Measurements from ENCODE around the gene ITGAL.
"Not testable (repeated sequence)": the region's sequence is repeated elsewhere in the genome, so short reads cannot be mapped to it uniquely, and the experiment has no call there.

Gene ITGAL

GRCh38 chr16:30472328-30472942 lies at the start of gene ITGAL:
Gene ITGAL (plus strand): TSS chr16:30472742. CDS start chr16:30472838, 96 bp downstream.
- DNase-seq (ENCODE audit: low read depth): no peak
- no peak within 1 kb of the TSS for H3K4me3 ChIP-seq (ENCODE audit: low read depth, low read length)

GRCh38 chr16:30428055-30428454 lies 44.5 kb upstream of the ITGAL start:
- DNase-seq (ENCODE audit: low read depth): no peak
- no peak overlapping the region for H3K4me3 ChIP-seq (ENCODE audit: low read depth, low read length)

DNA sequence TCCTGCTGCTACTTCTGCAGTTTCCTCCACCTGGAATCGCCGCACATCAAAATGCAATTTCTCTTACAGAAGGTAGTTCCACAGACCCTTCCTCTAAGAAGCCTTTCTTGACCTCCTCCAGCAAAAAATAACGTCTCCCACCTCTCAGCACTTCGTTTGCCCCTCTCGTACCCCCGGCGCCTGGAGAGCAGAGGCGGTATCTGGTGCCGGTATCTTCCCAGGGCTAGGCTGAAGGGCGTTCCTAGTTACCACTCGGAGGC lies 43.2 kb upstream of the ITGAL start:
- H3K4me3 ChIP-seq (ENCODE audit: low read depth, low read length): peak overlapping the region; percentile 71
- no peak for DNase-seq (ENCODE audit: low read depth)

DNA sequence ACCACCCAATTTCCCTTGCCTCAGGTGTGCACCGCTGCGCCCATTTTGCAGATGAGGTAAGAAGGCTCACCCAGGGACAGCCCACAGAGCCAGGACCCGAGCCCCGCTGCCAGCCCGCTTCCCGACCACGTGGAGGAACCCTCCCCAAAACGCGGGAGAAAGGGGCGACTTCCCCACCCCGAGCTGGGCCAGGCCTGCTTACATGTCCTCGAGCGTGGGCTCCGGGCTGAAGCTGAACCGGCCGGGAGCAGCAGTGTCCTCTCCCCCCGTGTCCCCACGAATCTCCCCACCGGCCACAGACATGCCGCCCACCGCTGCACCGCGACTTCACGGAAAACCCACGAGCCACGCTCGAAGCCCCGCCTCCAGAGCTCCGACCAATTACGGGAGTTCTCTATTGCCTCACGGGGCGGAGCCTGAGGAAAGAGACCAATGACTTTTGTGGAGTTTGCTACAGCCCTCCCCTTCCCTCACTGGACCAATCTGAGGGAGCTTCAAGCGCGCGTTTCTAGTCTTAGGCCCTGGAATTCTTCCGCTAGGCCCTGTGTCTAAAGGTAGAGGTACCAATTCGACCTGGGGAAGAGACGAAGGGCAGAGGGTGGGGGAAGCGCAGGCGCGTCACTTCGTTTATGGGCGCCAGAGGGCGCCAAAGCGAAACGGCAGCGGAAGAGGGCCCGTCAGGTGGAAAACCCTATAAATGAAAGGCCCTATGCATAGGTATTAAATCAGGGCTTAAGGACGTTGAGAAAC lies 42.7 kb upstream of the ITGAL start, which contains the start of gene DCTPP1:
DCTPP1 (minus strand) TSS at position 353 of the 750 bp plus-strand sequence; CDS start at position 303, 50 bp downstream.
- peak within 1 kb of the TSS; percentile 71 for H3K4me3 ChIP-seq (ENCODE audit: low read depth, low read length)
- DNase-seq (ENCODE audit: low read depth): peak; percentile 94

- DNase-seq (ENCODE audit: low read depth): no peak
- peak overlapping the region; percentile 71 for H3K4me3 ChIP-seq (ENCODE audit: low read depth, low read length)
These were observed 42.0 kb upstream of the ITGAL start for GRCh38 chr16:30430428-30430970.

DNA sequence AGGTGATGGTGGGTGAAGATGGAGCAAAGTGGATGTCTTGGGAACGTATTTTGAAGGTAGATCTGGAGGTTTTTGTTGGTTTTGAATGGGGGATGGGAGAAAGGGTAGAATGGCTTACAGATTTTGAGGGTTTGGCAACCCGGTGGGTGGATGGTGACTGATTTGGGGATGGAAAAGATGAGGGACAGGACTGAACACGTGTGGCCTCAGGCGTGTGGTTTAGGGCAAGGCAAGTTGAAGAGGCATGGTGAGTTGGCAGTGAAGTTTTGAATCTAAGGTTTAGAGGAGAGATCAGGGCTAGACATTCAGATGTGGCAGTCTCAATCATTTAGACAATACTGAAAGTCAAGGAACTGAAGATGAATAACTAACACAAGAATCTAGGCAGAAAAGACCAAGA lies 37.7 kb upstream of the ITGAL start:
- H3K4me3 ChIP-seq (ENCODE audit: low read depth, low read length): no peak overlapping the region
- DNase-seq (ENCODE audit: low read depth): no peak

DNA sequence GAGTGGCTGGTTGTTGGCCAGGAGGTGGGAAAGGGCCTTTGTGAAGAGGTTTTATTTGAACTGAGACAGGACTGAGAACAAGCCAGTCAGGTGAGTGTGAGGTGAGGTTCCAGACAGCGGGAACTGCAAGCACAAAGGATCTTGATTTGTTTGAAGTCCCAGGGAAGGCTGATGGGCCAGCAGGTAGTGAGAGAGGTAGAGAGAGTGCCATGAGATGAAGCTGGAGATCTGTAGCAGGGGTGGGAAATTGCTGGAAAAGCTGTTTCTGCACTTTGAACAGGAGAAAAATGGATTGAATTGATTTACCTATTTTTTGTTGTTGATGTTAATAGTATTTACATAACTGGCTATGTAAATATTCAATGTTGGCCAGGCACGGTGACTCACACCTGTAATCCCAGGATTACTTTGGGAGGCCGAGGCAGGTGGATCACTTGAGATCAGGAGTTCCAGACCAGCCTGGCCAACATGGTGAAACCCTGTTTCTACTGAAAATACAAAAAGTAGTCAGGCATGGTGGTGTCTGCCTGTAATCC lies 35.0 kb upstream of the ITGAL start:
- DNase-seq (ENCODE audit: low read depth): no peak

GRCh38 chr16:30438835-30439234 lies 33.7 kb upstream of the ITGAL start:
- no peak for DNase-seq (ENCODE audit: low read depth)
- H3K4me3 ChIP-seq (ENCODE audit: low read depth, low read length): no peak overlapping the region

More for the DNA sequence above, 35.0 kb upstream of the ITGAL start:
- H3K4me3 ChIP-seq (ENCODE audit: low read depth, low read length): no peak overlapping the region

DNA sequence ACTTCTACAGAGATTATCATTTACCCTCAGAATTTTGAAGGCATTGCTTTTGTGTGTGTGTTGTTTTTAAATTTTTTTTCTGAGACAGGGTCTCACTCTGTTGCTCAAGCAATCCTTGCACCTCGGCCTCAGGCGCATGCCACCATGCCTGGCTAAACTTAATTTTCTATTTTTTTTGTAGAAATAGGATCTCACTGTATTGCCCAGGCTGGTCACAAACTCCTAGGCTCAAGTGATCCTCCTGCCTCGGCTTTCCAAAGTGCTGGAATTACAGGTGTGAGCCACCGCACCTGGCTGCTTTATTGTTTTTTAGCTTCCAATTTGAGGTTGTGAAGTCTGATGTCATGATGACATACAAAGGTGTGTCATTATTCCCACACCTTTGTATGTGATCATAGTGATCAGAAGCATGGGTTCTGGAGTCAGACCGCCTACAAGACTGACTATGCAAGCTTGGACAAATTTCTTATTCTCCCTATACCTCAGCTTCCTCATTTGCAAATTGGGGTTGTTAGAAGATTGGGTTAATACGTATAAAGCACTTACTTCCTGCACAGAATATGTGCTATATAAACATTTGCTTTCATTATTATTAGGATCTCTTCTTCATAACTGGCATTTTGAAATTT lies 32.7 kb upstream of the ITGAL start:
- DNase-seq (ENCODE audit: low read depth): no peak
- no peak overlapping the region for H3K4me3 ChIP-seq (ENCODE audit: low read depth, low read length)

DNA sequence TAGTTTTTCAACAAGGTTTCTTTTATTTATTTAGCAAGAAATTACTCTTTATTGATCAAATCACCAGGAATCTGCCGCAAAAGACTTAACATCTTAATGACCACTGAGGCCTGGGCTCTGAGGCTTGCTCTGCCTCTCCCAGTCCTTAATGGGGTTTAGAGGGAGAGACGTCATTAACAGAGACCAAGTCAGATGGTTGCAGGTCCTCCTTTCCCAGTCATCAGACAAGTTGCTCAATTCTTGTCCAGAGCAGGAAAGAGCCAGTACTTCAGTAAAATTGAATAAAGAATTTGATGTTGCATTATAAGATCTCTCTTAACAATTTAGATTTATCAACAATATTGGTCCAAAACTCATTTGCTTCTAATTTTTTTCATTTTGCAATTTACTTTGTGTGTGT lies 28.9 kb upstream of the ITGAL start:
- DNase-seq (ENCODE audit: low read depth): no peak
- no peak overlapping the region for H3K4me3 ChIP-seq (ENCODE audit: low read depth, low read length)

DNA sequence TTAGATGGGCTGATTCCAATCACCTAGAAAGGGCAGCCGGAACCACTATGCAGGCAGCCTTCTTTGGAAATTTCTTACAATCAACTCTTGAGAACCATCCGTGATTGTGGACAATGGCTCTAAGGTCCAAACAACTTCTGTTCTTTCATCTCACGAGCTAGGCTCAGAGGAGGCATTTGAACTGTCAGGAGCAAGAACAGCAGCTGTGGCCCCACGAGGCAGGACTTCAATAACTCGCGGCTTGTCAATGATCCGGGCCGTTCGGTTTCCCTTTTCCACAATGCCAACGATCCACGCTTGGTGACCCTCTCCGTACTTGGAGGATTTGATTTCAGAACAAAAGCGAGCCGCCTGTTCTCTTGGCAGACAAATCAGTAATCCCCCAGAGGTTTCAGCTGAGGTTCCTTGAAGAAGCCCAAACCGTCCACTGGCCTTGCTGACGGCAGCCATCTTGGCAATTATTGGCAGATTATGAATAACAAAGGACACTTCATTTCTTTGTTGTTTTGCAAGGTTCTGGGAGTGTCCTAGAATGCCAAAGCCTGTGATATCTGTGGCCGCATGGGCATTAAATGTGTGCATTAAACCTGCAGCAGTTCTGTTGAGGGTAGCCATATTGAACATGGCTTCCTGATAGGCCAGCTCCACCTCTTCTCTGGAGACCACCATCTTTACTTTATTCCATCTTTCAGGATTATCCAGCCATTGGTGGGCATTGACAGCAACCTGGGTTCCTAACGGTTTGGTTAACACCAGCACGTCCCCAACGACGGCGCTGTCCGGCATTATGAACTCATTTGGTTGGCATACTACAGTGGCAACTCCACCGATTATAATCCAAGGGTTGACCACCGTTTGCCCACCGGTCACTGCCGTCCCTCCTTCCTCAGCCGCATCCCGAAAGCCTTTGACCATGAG lies 28.1 kb upstream of the ITGAL start:
- peak overlapping the region; percentile 89 for H3K4me3 ChIP-seq (ENCODE audit: low read depth, low read length)
- no peak for DNase-seq (ENCODE audit: low read depth)

DNA sequence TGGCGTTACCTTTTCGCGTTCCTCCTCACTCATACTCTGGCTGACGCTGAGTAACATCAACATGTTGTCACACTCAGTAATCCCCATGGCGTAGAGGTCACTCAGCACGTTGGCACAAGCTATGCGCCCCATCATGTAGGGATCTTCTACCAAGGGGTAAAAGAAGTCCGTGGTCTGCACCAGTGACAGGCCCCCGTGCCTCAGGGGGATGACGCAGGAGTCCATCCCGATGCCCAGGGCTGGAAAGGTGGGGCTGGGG lies 27.5 kb upstream of the ITGAL start:
- H3K4me3 ChIP-seq (ENCODE audit: low read depth, low read length): peak overlapping the region; percentile 89
- DNase-seq (ENCODE audit: low read depth): no peak

GRCh38 chr16:30445408-30446202 lies 26.9 kb upstream of the ITGAL start, which contains the start of gene SEPHS2:
Gene SEPHS2 (minus strand): TSS chr16:30445874. CDS start chr16:30445727, 147 bp downstream.
- H3K4me3 ChIP-seq (ENCODE audit: low read depth, low read length): peak within 1 kb of the TSS; percentile 89
- DNase-seq (ENCODE audit: low read depth): peak; percentile 93

- H3K4me3 ChIP-seq (ENCODE audit: low read depth, low read length): peak overlapping the region; percentile 89
- DNase-seq (ENCODE audit: low read depth): no peak
These were observed 26.3 kb upstream of the ITGAL start for GRCh38 chr16:30446203-30446595.

GRCh38 chr16:30447512-30448226 lies 24.9 kb upstream of the ITGAL start:
- no peak overlapping the region for H3K4me3 ChIP-seq (ENCODE audit: low read depth, low read length)
- DNase-seq (ENCODE audit: low read depth): no peak

DNA sequence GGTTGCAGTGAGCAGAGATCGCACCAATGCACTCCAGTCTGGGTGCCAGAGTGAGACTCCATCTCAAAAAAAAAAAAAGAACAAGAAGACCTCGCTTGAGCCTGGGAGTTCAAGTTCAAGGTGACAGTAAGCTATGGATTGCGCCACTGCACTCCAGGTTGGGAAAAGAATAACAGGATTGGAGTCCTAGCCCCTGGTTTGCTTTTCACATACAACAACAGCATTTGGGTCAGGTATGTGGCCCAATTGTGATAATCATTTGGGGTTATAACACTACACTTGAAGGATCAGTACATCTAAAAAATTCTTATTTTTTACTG lies 23.5 kb upstream of the ITGAL start:
- no peak for DNase-seq (ENCODE audit: low read depth)
- no peak overlapping the region for H3K4me3 ChIP-seq (ENCODE audit: low read depth, low read length)

- H3K4me3 ChIP-seq (ENCODE audit: low read depth, low read length); DNase-seq (ENCODE audit: low read depth): not testable (repeated sequence)
These were observed 19.6 kb upstream of the ITGAL start for GRCh38 chr16:30452709-30453580.

Data from skeletal muscle cell (primary cell).